Gastroesophageal sphincter (tissue), 3 donors: ENCODE measurements around the gene LRRFIP2.

Source experiments
- CTCF ChIP-seq, 4 experiments: fragments of 200-600 bp in 2 of 4; fragments of 450-650 bp in 2 of 4; sonication (generic) in 1 of 4; IDR thresholded peaks; one replicate each; pipeline ENCODE4 v1.5.1; 2017 to 2019; ENCODE audit warnings: antibody characterized with exemption in 4 of 4, mild to moderate bottlenecking in 2 of 4, moderate library complexity in 2 of 4
- POLR2A ChIP-seq, 2 donors: fragments of 450-650 bp; IDR thresholded peaks; one replicate each; pipeline ENCODE4 v1.6.1; 2017; ENCODE audit warnings: antibody characterized with exemption in 2 of 2, mild to moderate bottlenecking in 2 of 2, moderate library complexity in 1 of 2

GRCh38 chr3:37130984-37131859 is 43.2 kb downstream of the LRRFIP2 start:
- TF ChIP-seq POLR2A (IDR thresholded peaks at IDR 0.05) (no peak), CTCF (IDR thresholded peaks at IDR 0.05) (no peak)
